ENCODE measurements around the gene POLD4. TPM values are rescaled to one million over a fixed set of nuclear protein-coding genes. Genes with fewer than 3 reads are reported as not detected.

Gene POLD4
- total RNA-seq, 2 experiments from 2014 or later = 62.0 to 67.4 TPM

DNA sequence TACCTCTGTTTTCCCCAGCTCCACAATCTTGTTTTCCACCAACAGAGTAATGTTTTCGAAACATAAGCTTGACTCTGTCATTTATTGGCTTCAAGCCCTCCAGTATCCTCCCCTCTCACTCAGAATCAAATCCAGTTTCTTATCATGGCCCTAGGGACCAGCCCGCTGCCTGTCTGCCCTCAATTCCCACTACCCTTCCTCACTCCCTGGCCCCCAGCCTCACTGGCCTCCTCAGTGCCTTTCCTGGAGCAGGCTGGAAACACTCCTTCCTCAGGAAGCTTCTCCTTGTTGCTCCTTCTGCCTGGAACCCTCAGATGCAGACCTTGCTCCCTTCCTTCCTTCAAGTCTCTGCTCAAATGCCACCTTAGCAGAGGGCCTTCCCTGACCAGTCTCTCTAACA is 3.9 kb downstream of the POLD4 start:
- H3K4me1 Mint-ChIP-seq (ENCODE audit: low read depth) = peaks cover 60% of the 10 kb centered on the region
- CTCF ChIA-PET = interaction anchor here (1.0 to 16.1 kb wide), 3 partner anchors 9 to 30 kb away, joined by 3 to 995 read pairs (median 40); partner anchors contain the start of gene CLCF1
- DNase-seq = no peak
- no peaks in the 10 kb centered on the region for H3K36me3 Mint-ChIP-seq
- intact Hi-C loops (cut with micrococcal nuclease) = no loop called here
- H3K27ac Mint-ChIP-seq = no peak overlapping the region
- H3K27me3 Mint-ChIP-seq = no peaks in the 10 kb centered on the region
- no peak overlapping the region for H3K4me3 Mint-ChIP-seq
- H3K9me3 Mint-ChIP-seq = no peaks in the 10 kb centered on the region
- POLR2A ChIA-PET = interaction anchor here (0.8 kb wide), 1 partner anchor 109 kb away, joined by 3 read pairs; no protein-coding TSS in a partner anchor

DNA sequence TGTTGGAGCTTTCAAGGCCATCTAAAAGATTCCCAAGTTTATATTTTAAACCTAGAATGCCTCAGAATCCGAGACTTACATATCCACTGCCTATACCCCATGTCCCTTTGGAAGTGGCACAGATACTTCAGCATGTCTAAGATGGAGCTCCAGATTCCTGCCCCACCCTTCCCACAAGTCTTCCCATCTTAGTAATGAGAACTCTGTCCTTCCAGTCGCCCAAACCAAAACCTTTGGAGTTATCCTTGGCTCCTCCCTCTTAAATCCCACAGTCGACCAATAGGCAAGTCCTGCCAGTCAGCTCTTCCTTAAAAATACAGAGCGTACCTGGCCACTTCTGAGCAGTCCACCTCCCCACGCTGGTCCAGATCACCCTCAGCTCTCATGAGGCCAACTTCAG is 4.3 kb downstream of the POLD4 start:
- CTCF ChIA-PET = interaction anchor here (1.0 to 16.1 kb wide), 3 partner anchors 8 to 30 kb away, joined by 3 to 995 read pairs (median 40); partner anchors contain the start of gene CLCF1
- H3K4me1 Mint-ChIP-seq (ENCODE audit: low read depth) = peaks cover 59% of the 10 kb centered on the region
- H3K4me3 Mint-ChIP-seq = no peak overlapping the region
- no peaks in the 10 kb centered on the region for H3K9me3 Mint-ChIP-seq
- POLR2A ChIA-PET = interaction anchor here (0.8 kb wide), 1 partner anchor 109 kb away, joined by 3 read pairs; no protein-coding TSS in a partner anchor
- H3K27me3 Mint-ChIP-seq = no peaks in the 10 kb centered on the region
- H3K36me3 Mint-ChIP-seq = no peaks in the 10 kb centered on the region
- DNase-seq = no peak
- no peak overlapping the region for H3K27ac Mint-ChIP-seq
- intact Hi-C loops (cut with micrococcal nuclease) = no loop called here

DNA sequence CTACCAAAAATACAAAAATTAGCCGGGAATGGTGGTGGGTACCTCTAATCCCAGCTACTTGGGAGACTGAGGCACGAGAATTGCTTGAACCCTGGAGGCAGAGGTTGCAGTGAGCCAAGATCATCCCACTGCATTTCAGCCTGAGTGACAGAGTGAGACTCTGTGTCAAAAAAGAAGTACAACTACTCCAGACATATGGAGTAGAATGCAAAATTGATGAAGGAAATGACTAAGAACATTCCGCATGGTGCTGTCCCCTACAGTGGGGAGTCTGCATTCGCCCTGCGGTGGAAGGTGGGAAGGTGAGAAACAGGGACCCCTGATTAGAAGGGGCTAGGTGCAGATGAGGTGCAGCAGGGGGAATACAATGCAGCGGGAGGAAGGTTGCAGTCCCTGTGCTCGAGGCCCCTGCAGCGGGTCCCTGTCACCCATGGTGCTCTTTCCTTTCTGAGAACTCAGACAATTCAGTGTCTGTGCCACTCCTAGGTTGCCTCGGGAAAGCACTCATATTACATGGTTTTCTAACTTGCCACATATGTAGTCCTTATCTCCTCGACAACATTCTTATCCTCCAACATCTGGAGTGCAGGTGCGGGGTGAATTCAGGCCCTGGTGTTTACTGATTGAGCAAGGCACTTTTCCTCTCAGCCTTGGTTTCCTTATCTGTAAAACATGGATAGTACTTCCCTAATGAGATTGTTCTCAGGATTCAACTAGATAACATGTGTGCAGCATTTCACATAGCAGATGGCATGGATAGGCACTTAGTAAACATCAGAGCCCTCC is 5.2 kb downstream of the POLD4 start:
- intact Hi-C loops (cut with micrococcal nuclease) = no loop called here
- no peaks in the 10 kb centered on the region for H3K27me3 Mint-ChIP-seq
- peaks cover 57% of the 10 kb centered on the region for H3K4me1 Mint-ChIP-seq (ENCODE audit: low read depth)
- DNase-seq = no peak
- ChIA-PET POLR2A (interaction anchor here (0.6 kb wide), 1 partner anchor 65 kb away, joined by 4 read pairs; no protein-coding TSS in a partner anchor), CTCF (interaction anchor here (1.8 to 16.1 kb wide), 5 partner anchors 22 to 43 kb away, joined by 6 to 995 read pairs (median 20); partner anchors contain the start of genes CLCF1 and RAD9A)
- H3K9me3 Mint-ChIP-seq = no peaks in the 10 kb centered on the region
- H3K36me3 Mint-ChIP-seq = no peaks in the 10 kb centered on the region
- H3K27ac Mint-ChIP-seq = no peak overlapping the region
- H3K4me3 Mint-ChIP-seq = no peak overlapping the region

DNA sequence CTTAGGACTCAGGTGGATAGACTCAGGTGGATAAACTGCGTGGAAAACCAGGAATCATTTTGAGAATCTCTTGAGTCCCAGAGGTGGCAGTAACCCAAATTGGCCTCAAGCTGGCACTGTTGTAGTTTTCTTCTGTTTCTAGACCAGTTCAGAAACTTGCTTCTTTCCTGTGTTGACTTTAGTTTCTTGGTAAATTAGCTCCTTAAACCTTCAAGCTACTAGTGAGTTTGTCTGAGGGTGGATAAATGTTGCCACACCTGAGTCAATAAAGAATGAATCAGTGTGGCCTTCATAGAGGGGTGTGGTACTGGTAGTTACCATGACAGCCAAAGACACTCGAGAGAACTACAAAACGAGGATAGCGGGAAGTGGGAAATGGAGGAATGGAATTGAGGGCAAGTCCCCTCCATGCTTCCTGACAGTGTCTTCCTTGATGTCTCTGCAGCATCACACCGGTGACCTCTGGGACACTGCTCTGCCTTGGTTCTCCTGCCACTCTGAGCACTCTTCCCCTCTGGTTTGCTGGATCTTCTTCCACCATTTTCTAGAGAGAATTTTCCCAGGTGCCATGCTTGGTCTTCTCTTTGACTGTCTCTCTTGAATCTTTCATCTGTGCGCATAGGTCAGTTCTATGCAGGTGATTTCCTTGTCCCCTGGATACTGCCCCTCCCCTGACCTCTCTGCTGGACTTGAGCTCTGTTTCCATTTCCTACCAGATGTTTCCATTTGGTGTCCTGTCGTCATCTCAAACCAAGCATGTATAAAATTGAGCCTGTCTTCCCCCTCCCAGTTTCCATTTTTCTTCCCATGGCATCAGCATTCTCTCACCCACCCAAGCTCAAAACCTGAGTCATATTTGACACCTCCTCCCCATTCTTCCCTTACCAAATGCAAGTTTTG is 7.2 kb downstream of the POLD4 start:
- no peaks in the 10 kb centered on the region for H3K27me3 Mint-ChIP-seq
- no peaks in the 10 kb centered on the region for H3K9me3 Mint-ChIP-seq
- peak overlapping the region; percentile 83 for H3K27ac Mint-ChIP-seq
- CTCF ChIA-PET = interaction anchor here (0.7 to 4.7 kb wide), 23 partner anchors 10 to 226 kb away, joined by 3 to 92 read pairs (median 6); partner anchors contain the start of genes AIP, ANKRD13D, CLCF1 and RAD9A
- peaks cover 47% of the 10 kb centered on the region for H3K4me1 Mint-ChIP-seq (ENCODE audit: low read depth)
- DNase-seq = peak; percentile 49
- no peak overlapping the region for H3K4me3 Mint-ChIP-seq
- intact Hi-C loops (cut with micrococcal nuclease) = no loop called here
- H3K36me3 Mint-ChIP-seq = no peaks in the 10 kb centered on the region
- POLR2A ChIA-PET = interaction anchor here (1.2 to 3.7 kb wide), 4 partner anchors 26 to 112 kb away, joined by 3 to 12 read pairs (median 4); partner anchors contain the start of gene PTPRCAP

DNA sequence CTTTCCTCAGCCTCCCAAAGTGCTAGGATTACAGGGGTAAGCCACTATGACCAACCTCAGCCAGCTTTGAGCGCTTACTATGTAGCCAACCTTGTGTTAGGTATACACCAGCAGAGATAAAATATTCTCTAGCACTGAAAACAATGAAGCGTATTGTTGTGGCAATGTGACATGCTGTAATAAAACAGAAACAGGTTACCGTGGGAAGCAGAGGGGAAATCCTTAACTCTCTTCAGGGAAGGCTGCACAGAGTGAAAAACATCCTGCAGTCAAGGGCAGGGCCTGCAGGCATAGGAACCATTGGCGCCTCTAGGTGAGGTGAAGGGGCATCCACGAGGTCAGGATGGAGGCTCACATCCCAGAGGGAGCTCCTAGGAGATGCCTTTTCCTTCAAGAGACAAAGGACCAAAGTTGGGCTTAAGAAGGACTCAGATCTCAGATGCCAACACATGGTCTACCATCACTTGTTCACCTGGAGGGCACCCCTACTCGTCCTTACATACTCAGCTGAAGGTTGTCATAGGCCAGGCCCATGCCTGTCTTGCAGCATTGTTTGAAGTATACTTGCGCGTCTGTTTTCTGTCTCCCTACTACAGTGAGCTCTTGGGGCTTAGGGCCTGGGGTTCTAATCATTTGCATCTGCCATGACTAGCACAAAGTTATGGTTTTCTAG is 8.0 kb downstream of the POLD4 start:
- DNase-seq = no peak

DNA sequence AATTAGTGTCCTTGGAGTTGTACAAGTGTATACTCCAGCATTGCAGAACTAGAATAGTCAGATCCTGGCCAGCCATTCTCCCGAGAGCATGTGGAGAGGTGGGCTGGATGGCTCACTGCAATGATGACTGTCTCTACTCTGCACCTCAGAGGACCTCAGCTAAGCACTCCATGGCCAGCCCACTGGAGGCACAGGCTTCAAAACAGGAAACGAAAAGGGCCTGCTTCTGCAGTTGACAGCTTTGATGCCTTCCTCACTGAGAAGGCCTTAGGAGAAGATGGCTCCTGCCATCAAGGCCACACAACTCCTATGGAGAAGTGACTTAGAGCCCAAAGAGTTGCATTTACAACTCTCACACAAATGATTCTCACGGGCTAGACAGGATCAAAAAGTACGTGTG is 9.1 kb downstream of the POLD4 start:
- peak overlapping the region; percentile 81 for H3K27ac Mint-ChIP-seq
- intact Hi-C loops (cut with micrococcal nuclease) = no loop called here
- DNase-seq = peak; percentile 60

More for the DNA sequence above, 8.0 kb downstream of the POLD4 start:
- ChIA-PET CTCF (interaction anchor here (0.7 to 4.7 kb wide), 22 partner anchors 9 to 227 kb away, joined by 3 to 92 read pairs (median 6); partner anchors contain the start of genes AIP, ANKRD13D, CLCF1 and RAD9A), POLR2A (interaction anchor here (1.2 to 3.7 kb wide), 4 partner anchors 27 to 112 kb away, joined by 3 to 12 read pairs (median 4); partner anchors contain the start of gene PTPRCAP)
- Mint-ChIP-seq H3K36me3 (no peaks in the 10 kb centered on the region), H3K27me3 (no peaks in the 10 kb centered on the region), H3K9me3 (no peaks in the 10 kb centered on the region), H3K27ac (peak overlapping the region; percentile 83), H3K4me3 (no peak overlapping the region), H3K4me1 (ENCODE audit: low read depth) (peaks cover 43% of the 10 kb centered on the region)
- intact Hi-C loops (cut with micrococcal nuclease) = no loop called here

DNA sequence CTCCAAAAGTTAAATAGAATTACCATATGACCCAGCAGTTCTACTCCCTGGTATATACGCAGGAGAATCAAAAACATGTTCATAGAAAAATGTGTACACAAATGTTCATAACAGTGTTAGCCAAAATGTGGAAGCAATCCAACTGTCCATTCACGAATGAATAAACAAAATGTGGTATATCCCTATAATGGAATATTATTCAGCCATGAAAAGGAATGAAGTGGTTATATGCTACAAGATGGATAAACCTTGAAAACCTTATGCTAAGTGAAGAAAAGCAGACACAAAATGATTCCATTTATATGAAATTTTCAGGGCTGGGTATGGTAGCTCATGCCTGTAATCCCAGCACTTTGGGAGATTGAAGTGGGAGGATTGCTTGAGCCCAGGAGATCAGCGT is 16.1 kb downstream of the POLD4 start:
- H3K4me3 Mint-ChIP-seq = no peak overlapping the region
- no peak overlapping the region for H3K27ac Mint-ChIP-seq
- H3K4me1 Mint-ChIP-seq (ENCODE audit: low read depth) = no peaks in the 10 kb centered on the region
- DNase-seq = no peak
- POLR2A ChIA-PET = interaction anchor here (0.5 kb wide), 1 partner anchor 347 kb away, joined by 3 read pairs; no protein-coding TSS in a partner anchor
- no peaks in the 10 kb centered on the region for H3K27me3 Mint-ChIP-seq
- intact Hi-C loops (cut with micrococcal nuclease) = no loop called here
- CTCF ChIA-PET = interaction anchor here (1.0 to 4.9 kb wide), 3 partner anchors 9 to 136 kb away, joined by 3 to 24 read pairs (median 3); no protein-coding TSS in a partner anchor
- H3K36me3 Mint-ChIP-seq = peaks cover 1% of the 10 kb centered on the region
- H3K9me3 Mint-ChIP-seq = no peaks in the 10 kb centered on the region

More for the DNA sequence above, 9.1 kb downstream of the POLD4 start:
- Mint-ChIP-seq H3K27me3 (no peaks in the 10 kb centered on the region), H3K4me1 (ENCODE audit: low read depth) (peaks cover 43% of the 10 kb centered on the region), H3K9me3 (no peaks in the 10 kb centered on the region), H3K36me3 (no peaks in the 10 kb centered on the region), H3K4me3 (no peak overlapping the region)
- ChIA-PET CTCF (interaction anchor here (0.9 to 4.7 kb wide), 5 partner anchors 12 to 73 kb away, joined by 5 to 92 read pairs (median 32); no protein-coding TSS in a partner anchor), POLR2A (interaction anchor here (3.7 kb wide), 1 partner anchor 104 kb away, joined by 12 read pairs; no protein-coding TSS in a partner anchor)

DNA sequence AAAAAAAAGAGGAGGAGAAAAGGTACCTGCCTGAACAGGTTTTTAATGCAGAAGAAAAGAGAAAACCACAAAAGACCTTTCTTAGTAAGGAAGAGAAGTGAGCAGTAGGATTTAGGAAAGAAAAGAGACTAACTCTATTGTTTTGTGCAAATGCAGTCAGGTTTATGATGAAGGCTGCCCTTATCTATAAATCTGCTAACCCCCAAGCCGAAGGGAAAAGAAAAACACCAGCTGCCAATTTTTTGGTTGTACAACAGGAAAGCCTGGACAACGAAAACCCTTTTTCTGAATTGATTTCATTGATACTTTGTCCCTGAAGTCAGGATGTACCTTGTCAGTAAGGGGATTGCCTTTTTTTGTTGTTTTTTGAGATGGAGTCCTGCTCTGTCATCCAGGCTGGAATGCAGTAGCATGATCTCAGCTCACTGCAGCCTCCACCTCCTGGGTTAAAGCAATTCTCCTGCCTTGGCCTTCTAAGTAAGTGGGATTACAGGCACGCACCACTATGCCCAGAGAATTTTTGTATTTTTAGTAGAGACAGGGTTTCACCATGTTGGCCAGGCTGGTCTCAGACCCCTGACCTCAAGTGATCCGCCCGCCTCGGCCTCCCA is 21.2 kb downstream of the POLD4 start:
- Mint-ChIP-seq H3K9me3 (no peaks in the 10 kb centered on the region), H3K4me3 (no peak overlapping the region), H3K36me3 (peaks cover 1% of the 10 kb centered on the region), H3K4me1 (ENCODE audit: low read depth) (no peaks in the 10 kb centered on the region), H3K27ac (no peak overlapping the region), H3K27me3 (no peaks in the 10 kb centered on the region)
- no peak for DNase-seq
- ChIA-PET CTCF (interaction anchor here (3.1 kb wide), 1 partner anchor 19 kb away, joined by 10 read pairs; no protein-coding TSS in a partner anchor), POLR2A (no interaction called here)
- intact Hi-C loops (cut with micrococcal nuclease) = no loop called here

DNA sequence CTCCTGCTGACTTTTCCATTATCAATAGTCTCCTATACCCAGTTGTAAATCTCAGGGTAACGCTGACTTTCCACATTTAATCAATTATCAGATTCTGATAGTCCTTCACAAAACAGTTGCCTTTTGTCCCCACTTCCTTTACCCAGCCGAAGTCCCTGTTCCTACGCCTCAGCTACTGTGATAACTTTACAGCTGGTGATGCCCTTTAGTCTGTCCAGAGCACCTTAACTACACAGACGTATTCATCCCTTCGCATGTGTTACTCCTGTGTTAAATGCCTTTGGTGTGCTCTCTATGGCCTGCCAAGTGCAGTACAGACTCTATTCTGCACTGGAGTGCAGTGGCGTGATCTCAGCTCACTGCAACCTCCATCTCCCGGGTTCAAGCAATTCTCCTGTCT is 29.8 kb downstream of the POLD4 start:
- DNase-seq = no peak
- Mint-ChIP-seq H3K4me1 (ENCODE audit: low read depth) (peaks cover 5% of the 10 kb centered on the region), H3K27ac (no peak overlapping the region), H3K9me3 (no peaks in the 10 kb centered on the region), H3K4me3 (no peak overlapping the region), H3K36me3 (no peaks in the 10 kb centered on the region), H3K27me3 (no peaks in the 10 kb centered on the region)
- ChIA-PET POLR2A (no interaction called here), CTCF (interaction anchor here (0.7 to 10.2 kb wide), 5 partner anchors 22 to 66 kb away, joined by 3 to 150 read pairs (median 5); no protein-coding TSS in a partner anchor)
- intact Hi-C loops (cut with micrococcal nuclease) = no loop called here

DNA sequence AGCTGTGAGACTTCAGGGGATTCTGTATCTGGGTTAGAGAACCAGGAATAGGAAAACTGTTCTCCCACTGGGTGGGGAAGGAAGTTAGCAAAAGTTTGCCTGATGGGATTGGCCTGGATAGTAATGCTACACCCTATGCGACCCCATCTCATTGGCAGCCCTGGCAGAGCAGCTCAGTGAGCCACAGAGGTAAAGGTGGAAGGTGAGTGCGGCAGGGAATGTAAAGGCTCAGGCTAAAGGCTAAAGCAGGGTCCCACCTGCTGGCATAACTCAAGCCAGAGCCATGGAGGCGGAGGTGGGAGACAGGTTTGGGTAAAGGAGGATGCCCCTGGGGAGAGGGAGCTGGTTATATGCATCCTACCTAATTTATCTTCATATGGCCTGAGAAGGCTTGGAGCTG is 31.3 kb downstream of the POLD4 start:
- POLR2A ChIA-PET = interaction anchor here (0.6 kb wide), 1 partner anchor 207 kb away, joined by 3 read pairs; no protein-coding TSS in a partner anchor

More for the DNA sequence above, 31.3 kb downstream of the POLD4 start:
- intact Hi-C loops (cut with micrococcal nuclease) = no loop called here
- H3K27me3 Mint-ChIP-seq = no peaks in the 10 kb centered on the region
- H3K4me1 Mint-ChIP-seq (ENCODE audit: low read depth) = peaks cover 9% of the 10 kb centered on the region
- H3K27ac Mint-ChIP-seq = no peak overlapping the region
- H3K4me3 Mint-ChIP-seq = no peak overlapping the region
- CTCF ChIA-PET = interaction anchor here (0.6 to 10.2 kb wide), 4 partner anchors 24 to 109 kb away, joined by 3 to 150 read pairs (median 16); no protein-coding TSS in a partner anchor
- H3K9me3 Mint-ChIP-seq = no peaks in the 10 kb centered on the region
- no peak for DNase-seq
- peaks cover 3% of the 10 kb centered on the region for H3K36me3 Mint-ChIP-seq

All from activated CD4-positive, alpha-beta memory T cell treated with anti-CD3 and anti-CD28 coated beads for 36 hours (primary cell).